PC-9 (cell line): Measurements from ENCODE around the gene LAD1. TPM values are rescaled to one million over a fixed set of nuclear protein-coding genes. Genes with fewer than 3 reads are reported as not detected.

Experiments
- BruUV-seq: library from RNA; stranded (reverse); fragments of 400-500 nt; replicated peaks from 2 replicates; lab custom pipeline; 2021; lab: Mats Ljungman, UMichigan
- CTCF ChIA-PET: fragments of 300-600 bp; sonication (Branson Sonifier 250); formaldehyde crosslinking; loops from one replicate; lab custom pipeline; 2022; ENCODE audit warnings: antibody characterized with exemption; lab: Charles Lee
- POLR2A ChIA-PET: fragments of 300-600 bp; sonication (Branson Sonifier 250); formaldehyde crosslinking; loops from one replicate; lab custom pipeline; 2022; ENCODE audit warnings: antibody characterized with exemption; ENCODE audit not compliant: unreplicated experiment; lab: Charles Lee
- DNase-seq, 2 experiments: peaks; one replicate each; pipeline versions ENCODE4 v3.0.0 to v3.0.0-alpha.2; 2015 to 2022; ENCODE audit warnings: mixed read lengths in 1 of 2
- H2AFZ ChIP-seq: fragments of 200-600 bp; sonication (generic); 2 replicates; pipeline ENCODE4 v1.8.1; 2017; ENCODE audit warnings: antibody characterized with exemption
- H3F3A ChIP-seq: fragments of 200-600 bp; sonication (generic); 2 replicates; pipeline ENCODE4 v1.8.1; 2017; ENCODE audit warnings: antibody characterized with exemption, mild to moderate bottlenecking, low read depth; ENCODE audit not compliant: insufficient read depth
- H3K27ac ChIP-seq: fragments of 200-600 bp; sonication (generic); 2 replicates; pipeline ENCODE4 v1.6.1; 2016; ENCODE audit warnings: mixed run types
- H3K27me3 ChIP-seq: fragments of 200-600 bp; sonication (generic); 2 replicates; pipeline ENCODE4 v1.6.1; 2016; ENCODE audit warnings: low read depth, mixed run types; ENCODE audit not compliant: insufficient read depth
- H3K36me3 ChIP-seq: fragments of 200-600 bp; sonication (generic); 2 replicates; pipeline ENCODE4 v1.6.1; 2016; ENCODE audit warnings: low read depth, mixed run types
- H3K4me1 ChIP-seq: fragments of 200-600 bp; sonication (generic); replicated peaks from 2 replicates; pipeline ENCODE4 v1.6.1; 2016; ENCODE audit warnings: mixed run types; ENCODE audit not compliant: insufficient read depth
- H3K4me2 ChIP-seq: fragments of 200-600 bp; sonication (generic); 2 replicates; pipeline ENCODE4 v1.6.1; 2017; ENCODE audit warnings: mixed run types
- H3K4me3 ChIP-seq: fragments of 200-600 bp; sonication (generic); 2 replicates; pipeline ENCODE4 v1.6.1; 2016; ENCODE audit warnings: mixed run types
- H3K79me2 ChIP-seq: fragments of 200-600 bp; sonication (generic); 2 replicates; pipeline ENCODE4 v1.6.1; 2017; ENCODE audit warnings: low read depth, mixed run types
- H3K9me2 ChIP-seq: fragments of 200-600 bp; sonication (generic); 2 replicates; pipeline ENCODE4 v1.8.1; 2017; ENCODE audit warnings: mild to moderate bottlenecking; ENCODE audit not compliant: insufficient read depth
- H3K9me3 ChIP-seq: fragments of 200-600 bp; sonication (generic); 2 replicates; pipeline ENCODE4 v1.8.1; 2016; ENCODE audit warnings: low read depth; ENCODE audit not compliant: insufficient read depth
- H4K20me1 ChIP-seq: fragments of 200-600 bp; sonication (generic); 2 replicates; pipeline ENCODE4 v1.8.1; 2017; ENCODE audit not compliant: insufficient read depth
- EZH2 ChIP-seq: fragments of 200-600 bp; sonication (generic); IDR thresholded peaks from 2 replicates; pipeline ENCODE4 v1.8.0; 2017; ENCODE audit warnings: antibody characterized with exemption, low read depth
- intact Hi-C: fragments of 100-400 bp; cut with micrococcal nuclease; formaldehyde crosslinking; loops from one replicate; pipeline ENCODE4 v1.10.0; 2022; ENCODE audit not compliant: unreplicated experiment
- total RNA-seq: library from RNA; stranded (reverse); gene quantifications from 2 replicates; pipeline ENCODE4 v1.2.3, GENCODE V29; 2021
- TF ChIP-seq, protein P1 (sequence below): fragments of 200-600 bp; sonication (generic); conservative IDR thresholded peaks from 2 replicates; pipeline ENCODE4 v1.6.1; 2017; ENCODE audit warnings: mixed run types, antibody characterized with exemption, mild to moderate bottlenecking, moderate library complexity

LAD1 gene
- total RNA-seq, 1 experiment from 2014 or later: 54.7 TPM

DNA sequence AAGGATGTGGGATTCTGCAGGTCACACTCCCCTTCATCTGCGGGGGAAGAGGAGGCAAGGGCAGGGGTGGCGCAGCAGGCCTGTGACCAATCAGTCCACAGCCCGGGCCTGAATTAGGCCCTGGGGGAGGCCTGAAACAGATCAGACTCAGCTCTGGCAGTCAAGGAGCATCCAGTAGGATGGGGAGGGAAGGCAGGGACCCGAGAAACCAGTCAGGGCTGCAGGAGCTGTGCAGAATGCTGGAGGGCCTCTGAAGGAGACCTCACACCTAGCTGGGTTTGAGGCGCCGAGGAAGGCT lies 34.4 kb downstream of the LAD1 start:
- Histone ChIP-seq H4K20me1 (no peaks in the 10 kb centered on the region), H3K36me3 (no peaks in the 10 kb centered on the region), H3K9me2 (no peaks in the 10 kb centered on the region), H3K27ac (no peak overlapping the region), H3K79me2 (no peaks in the 10 kb centered on the region), H3K4me2 (no peak overlapping the region), H3K27me3 (peaks cover 44% of the 10 kb centered on the region), H3K4me1 (no peaks in the 10 kb centered on the region), H3K9me3 (no peaks in the 10 kb centered on the region), H3K4me3 (no peak overlapping the region), H2AFZ (no peak overlapping the region), H3F3A (no peaks in the 10 kb centered on the region)
- no peak for DNase-seq
- intact Hi-C loops: loop anchor here (5.0 kb wide), 1 partner anchor 43 kb away; no protein-coding TSS in a partner anchor
- no peak for TF ChIP-seq EZH2
- TF ChIP-seq, protein P1, sequence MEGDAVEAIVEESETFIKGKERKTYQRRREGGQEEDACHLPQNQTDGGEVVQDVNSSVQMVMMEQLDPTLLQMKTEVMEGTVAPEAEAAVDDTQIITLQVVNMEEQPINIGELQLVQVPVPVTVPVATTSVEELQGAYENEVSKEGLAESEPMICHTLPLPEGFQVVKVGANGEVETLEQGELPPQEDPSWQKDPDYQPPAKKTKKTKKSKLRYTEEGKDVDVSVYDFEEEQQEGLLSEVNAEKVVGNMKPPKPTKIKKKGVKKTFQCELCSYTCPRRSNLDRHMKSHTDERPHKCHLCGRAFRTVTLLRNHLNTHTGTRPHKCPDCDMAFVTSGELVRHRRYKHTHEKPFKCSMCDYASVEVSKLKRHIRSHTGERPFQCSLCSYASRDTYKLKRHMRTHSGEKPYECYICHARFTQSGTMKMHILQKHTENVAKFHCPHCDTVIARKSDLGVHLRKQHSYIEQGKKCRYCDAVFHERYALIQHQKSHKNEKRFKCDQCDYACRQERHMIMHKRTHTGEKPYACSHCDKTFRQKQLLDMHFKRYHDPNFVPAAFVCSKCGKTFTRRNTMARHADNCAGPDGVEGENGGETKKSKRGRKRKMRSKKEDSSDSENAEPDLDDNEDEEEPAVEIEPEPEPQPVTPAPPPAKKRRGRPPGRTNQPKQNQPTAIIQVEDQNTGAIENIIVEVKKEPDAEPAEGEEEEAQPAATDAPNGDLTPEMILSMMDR: no peak
- ChIA-PET POLR2A (no interaction called here), CTCF (interaction anchor here (1.0 kb wide), 1 partner anchor 16 kb away, joined by 3 read pairs; no protein-coding TSS in a partner anchor)
- BruUV-seq: no TSS peak

DNA sequence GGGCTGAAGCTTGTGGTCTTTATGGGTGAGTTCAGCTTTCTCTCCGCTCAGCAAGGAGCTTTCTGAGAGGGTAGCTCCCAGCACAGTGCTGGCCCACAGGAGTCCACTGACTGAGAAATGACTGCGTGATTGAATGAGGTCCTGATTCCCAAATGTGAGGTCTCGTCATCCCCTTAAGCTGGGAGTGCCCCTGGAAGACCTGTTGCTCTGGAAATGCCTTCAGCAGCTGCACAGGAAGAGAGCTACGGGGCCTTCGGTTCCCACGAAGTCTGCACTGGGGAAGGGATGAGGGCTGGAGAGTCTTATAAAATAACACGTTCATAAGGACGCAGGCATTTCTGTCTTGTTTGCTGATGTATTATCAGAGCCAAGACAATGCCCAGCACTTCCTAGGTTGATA lies 35.7 kb downstream of the LAD1 start:
- H3K27me3 ChIP-seq: peaks cover 34% of the 10 kb centered on the region
- no TSS peak for BruUV-seq
- CTCF ChIA-PET: interaction anchor here (0.5 to 0.7 kb wide), 2 partner anchors 9 to 79 kb away, joined by 3 to 13 read pairs; no protein-coding TSS in a partner anchor
- no peaks in the 10 kb centered on the region for H3K4me1 ChIP-seq
- intact Hi-C loops: loop anchor here (5.0 kb wide), 1 partner anchor 44 kb away; no protein-coding TSS in a partner anchor
- TF ChIP-seq, protein P1: no peak
- TF ChIP-seq EZH2: no peak
- no peak overlapping the region for H3K27ac ChIP-seq
- no peaks in the 10 kb centered on the region for H3K36me3 ChIP-seq
- POLR2A ChIA-PET: interaction anchor here (0.7 kb wide), 1 partner anchor 103 kb away, joined by 4 read pairs; no protein-coding TSS in a partner anchor
- no peaks in the 10 kb centered on the region for H4K20me1 ChIP-seq
- no peaks in the 10 kb centered on the region for H3K9me2 ChIP-seq
- no peak overlapping the region for H2AFZ ChIP-seq
- H3K4me2 ChIP-seq: no peak overlapping the region
- no peaks in the 10 kb centered on the region for H3K9me3 ChIP-seq
- H3F3A ChIP-seq: no peaks in the 10 kb centered on the region
- DNase-seq: no peak
- H3K4me3 ChIP-seq: no peak overlapping the region
- no peaks in the 10 kb centered on the region for H3K79me2 ChIP-seq

- no peak for DNase-seq
- no peaks in the 10 kb centered on the region for H3K4me1 ChIP-seq
- no peak overlapping the region for H3K4me3 ChIP-seq
- H3K9me2 ChIP-seq: no peaks in the 10 kb centered on the region
- ChIA-PET POLR2A (interaction anchor here (0.6 kb wide), 1 partner anchor 15 kb away, joined by 7 read pairs; no protein-coding TSS in a partner anchor), CTCF (interaction anchor here (0.6 to 1.0 kb wide), 3 partner anchors 10 to 109 kb away, joined by 3 to 8 read pairs (median 3); no protein-coding TSS in a partner anchor)
- no peaks in the 10 kb centered on the region for H3K36me3 ChIP-seq
- TF ChIP-seq, protein P1: no peak
- no peak for TF ChIP-seq EZH2
- H3K27me3 ChIP-seq: peaks cover 28% of the 10 kb centered on the region
- no TSS peak for BruUV-seq
- H4K20me1 ChIP-seq: no peaks in the 10 kb centered on the region
- no peaks in the 10 kb centered on the region for H3K9me3 ChIP-seq
- H3K79me2 ChIP-seq: no peaks in the 10 kb centered on the region
- no peaks in the 10 kb centered on the region for H3F3A ChIP-seq
- no peak overlapping the region for H3K27ac ChIP-seq
- H2AFZ ChIP-seq: no peak overlapping the region
- intact Hi-C loops: loop anchor here (5.0 kb wide), 1 partner anchor 44 kb away; no protein-coding TSS in a partner anchor
- H3K4me2 ChIP-seq: no peak overlapping the region
These were observed 36.2 kb downstream of the LAD1 start for GRCh38 chr1:201362906-201363305.
